H1 (cell line): Measurements from ENCODE around the gene KLK8. TPM values are rescaled to one million over a fixed set of nuclear protein-coding genes. Genes with fewer than 3 reads are reported as not detected.

Experiments used
- CTCF ChIA-PET: fragments of 300-600 bp; sonication (Branson Sonifier 250); formaldehyde crosslinking; loops from one replicate; lab custom pipeline; 2021; ENCODE audit not compliant: partially characterized antibody; lab: Charles Lee
- POLR2A ChIA-PET: fragments of 300-600 bp; sonication (Branson Sonifier 250); formaldehyde crosslinking; loops from one replicate; lab custom pipeline; 2021; ENCODE audit warnings: inconsistent platforms; ENCODE audit not compliant: partially characterized antibody; lab: Charles Lee
- DNase-seq, 2 experiments: peaks; one replicate each; pipeline versions ENCODE4 v3.0.0 to v3.0.0-alpha.2; 2010 to 2022; ENCODE audit warnings: low spot score in 2 of 2, low read depth in 1 of 2, mixed read lengths in 1 of 2
- FAIRE-seq: peaks from 2 replicates; lab custom pipeline; 2011; peaks lifted over from hg19 to GRCh38; lab: Jason Lieb, UNC
- H2AFZ ChIP-seq: 2 replicates; pipeline ENCODE4 v1.8.1; 2012; ENCODE audit warnings: low read length, inconsistent platforms
- H2AK5ac ChIP-seq: 2 replicates; pipeline ENCODE4 v1.6.1; 2013; ENCODE audit warnings: low read depth, low read length
- H2BK120ac ChIP-seq: replicated peaks from 2 replicates; pipeline ENCODE3; 2013; ENCODE audit warnings: low read depth, low read length, inconsistent platforms
- H2BK12ac ChIP-seq: 2 replicates; pipeline ENCODE4 v1.6.1; 2013; ENCODE audit warnings: low read depth, low read length
- H2BK15ac ChIP-seq: 2 replicates; pipeline ENCODE4 v1.6.1; 2013; ENCODE audit warnings: low read length
- H2BK20ac ChIP-seq: 2 replicates; pipeline ENCODE4 v1.6.1; 2013; ENCODE audit warnings: low read length
- H2BK5ac ChIP-seq: 2 replicates; pipeline ENCODE4 v1.6.1; 2013; ENCODE audit warnings: low read depth, low read length
- H3K14ac ChIP-seq: 2 replicates; pipeline ENCODE4 v1.6.1; 2013; ENCODE audit warnings: inconsistent platforms; ENCODE audit not compliant: insufficient read length
- H3K18ac ChIP-seq: 2 replicates; pipeline ENCODE4 v1.6.1; 2013; ENCODE audit warnings: low read length; ENCODE audit errors: extremely low read depth
- H3K23ac ChIP-seq: 2 replicates; pipeline ENCODE4 v1.6.1; 2013; ENCODE audit warnings: inconsistent platforms; ENCODE audit not compliant: insufficient read length
- H3K23me2 ChIP-seq: 2 replicates; pipeline ENCODE4 v1.6.1; 2013; ENCODE audit warnings: low read depth, low read length
- H3K27ac ChIP-seq: 2 replicates; pipeline ENCODE4 v1.6.1; 2011; ENCODE audit warnings: low read depth, low read length, inconsistent platforms
- H3K27me3 ChIP-seq, 4 experiments: replicated peaks in 1 of 4; 1 replicate in 1 of 4; 2 replicates in 3 of 4; pipeline versions ENCODE4 v1.6.1 to v1.8.1; 2011 to 2013; ENCODE audit warnings: low read length in 3 of 4, mild to moderate bottlenecking in 3 of 4, inconsistent platforms in 2 of 4, mixed read lengths in 2 of 4, moderate library complexity in 1 of 4; ENCODE audit not compliant: control insufficient read depth in 3 of 4, insufficient read depth in 3 of 4; ENCODE audit errors: extremely low read depth in 1 of 4
- H3K36me3 ChIP-seq, 4 experiments: 2 replicates each; pipeline versions ENCODE4 v1.6.1 to v1.8.1; 2011 to 2013; ENCODE audit warnings: mild to moderate bottlenecking in 4 of 4, low read length in 3 of 4, moderate library complexity in 2 of 4, control low read depth in 1 of 4, inconsistent platforms in 1 of 4; ENCODE audit not compliant: insufficient read depth in 4 of 4, control insufficient read depth in 2 of 4
- H3K4ac ChIP-seq: replicated peaks from 2 replicates; pipeline ENCODE3; 2013; ENCODE audit warnings: low read length, low read depth, mixed read lengths, inconsistent platforms; ENCODE audit not compliant: insufficient read length
- H3K4me1 ChIP-seq, 4 experiments: replicated peaks in 1 of 4; 1 replicate in 1 of 4; 2 replicates in 3 of 4; pipeline versions ENCODE4 v1.6.1 to v1.8.1; 2011 to 2013; ENCODE audit warnings: low read length in 3 of 4, inconsistent platforms in 2 of 4, mixed read lengths in 1 of 4; ENCODE audit not compliant: insufficient read depth in 4 of 4, control insufficient read depth in 3 of 4
- H3K4me2 ChIP-seq, 2 experiments: 2 replicates each; pipeline versions ENCODE4 v1.6.1 to v1.8.1; 2011 to 2013; ENCODE audit warnings: low read depth in 2 of 2, low read length in 2 of 2, control low read depth in 1 of 2, inconsistent platforms in 1 of 2, mild to moderate bottlenecking in 1 of 2; ENCODE audit not compliant: insufficient read depth in 1 of 2
- H3K4me3 ChIP-seq, 4 experiments: fragments of 200-600, 300-600 bp in 1 of 4; sonication (generic), shearing (Covaris generic), sonication (Bioruptor Twin) in 1 of 4; 2 replicates each; pipeline versions ENCODE4 v1.5.1 to v1.8.1; 2011 to 2016; ENCODE audit warnings: low read length in 4 of 4, low read depth in 3 of 4, control low read depth in 2 of 4, inconsistent platforms in 2 of 4, mild to moderate bottlenecking in 2 of 4, mixed read lengths in 1 of 4, moderate library complexity in 1 of 4; ENCODE audit not compliant: insufficient read depth in 2 of 4; ENCODE audit errors: extremely low read depth in 1 of 4
- H3K56ac ChIP-seq: replicated peaks from 2 replicates; pipeline ENCODE3; 2013; ENCODE audit warnings: low read depth, mild to moderate bottlenecking, mixed read lengths, low read length, inconsistent platforms; ENCODE audit not compliant: insufficient read length
- H3K79me1 ChIP-seq: 2 replicates; pipeline ENCODE4 v1.6.1; 2013; ENCODE audit warnings: low read depth, low read length, control low read depth
- H3K79me2 ChIP-seq, 2 experiments: 2 replicates each; pipeline versions ENCODE4 v1.6.1 to v1.8.1; 2012 to 2013; ENCODE audit warnings: low read length in 2 of 2, mild to moderate bottlenecking in 2 of 2, inconsistent platforms in 1 of 2; ENCODE audit not compliant: insufficient read depth in 2 of 2, control insufficient read depth in 1 of 2
- H3K9ac ChIP-seq, 4 experiments: replicated peaks in 1 of 4; 1 replicate in 1 of 4; 2 replicates in 3 of 4; pipeline versions ENCODE4 v1.6.1 to v1.8.1; 2011 to 2013; ENCODE audit warnings: low read depth in 3 of 4, low read length in 3 of 4, control low read depth in 2 of 4, mild to moderate bottlenecking in 2 of 4, moderate library complexity in 2 of 4, inconsistent platforms in 1 of 4; ENCODE audit errors: extremely low read depth in 1 of 4
- H3K9me3 ChIP-seq, 2 experiments: 2 replicates each; pipeline versions ENCODE4 v1.6.1 to v1.8.1; 2012 to 2013; ENCODE audit warnings: mild to moderate bottlenecking in 2 of 2, moderate library complexity in 2 of 2, control low read depth in 1 of 2, inconsistent platforms in 1 of 2, low read depth in 1 of 2, low read length in 1 of 2, mixed read lengths in 1 of 2; ENCODE audit not compliant: insufficient read depth in 2 of 2
- H4K20me1 ChIP-seq, 2 experiments: replicated peaks in 1 of 2; 2 replicates each; pipeline versions ENCODE3 to v1.8.1; 2011 to 2013; ENCODE audit warnings: inconsistent platforms in 2 of 2, low read length in 2 of 2, mild to moderate bottlenecking in 1 of 2; ENCODE audit not compliant: insufficient read depth in 2 of 2, control insufficient read depth in 1 of 2
- H4K5ac ChIP-seq: 2 replicates; pipeline ENCODE4 v1.6.1; 2013; ENCODE audit warnings: low read length, low read depth, mixed read lengths, inconsistent platforms; ENCODE audit not compliant: insufficient read length
- H4K8ac ChIP-seq: 2 replicates; pipeline ENCODE4 v1.8.0; 2013; ENCODE audit warnings: mild to moderate bottlenecking, moderate library complexity, low read length, inconsistent platforms; ENCODE audit not compliant: insufficient read depth; ENCODE audit errors: extremely low read depth
- H4K91ac ChIP-seq: replicated peaks from 2 replicates; pipeline ENCODE3; 2013; ENCODE audit warnings: low read length, mixed read lengths, inconsistent platforms; ENCODE audit not compliant: insufficient read length
- MAFK ChIP-seq: IDR thresholded peaks from 2 replicates; pipeline ENCODE4 v1.6.1; 2012; ENCODE audit warnings: low read depth, mild to moderate bottlenecking, improper control_type of control experiment, low read length
- WGBS, 2 experiments: shearing (Covaris generic) in 1 of 2; methylation state at CpG; one replicate each; pipeline versions ENCODE4 v1.1.6 to v1.1.7; 2013 to 2015; ENCODE audit warnings: low lambda C conversion rate in 2 of 2, mixed read lengths in 2 of 2, inconsistent platforms in 1 of 2, low coverage in 1 of 2, missing lambda C conversion rate in 1 of 2; ENCODE audit not compliant: insufficient replicate concordance in 2 of 2, insufficient coverage in 1 of 2, insufficient read length in 1 of 2; ENCODE audit errors: extremely low coverage in 1 of 2, missing lambda C conversion rate in 1 of 2; 5-methylcytosine and 5-hydroxymethylcytosine counted together
- polyA plus RNA-seq, 7 experiments: library from polyadenylated mRNA; depleted of rRNA in 3 of 7; stranded (reverse) in 5 of 7; unstranded in 2 of 7; fragments of >200 nt in 5 of 7; fragments of 200-250 nt in 2 of 7; gene quantifications; 1 replicate in 5 of 7; 2 replicates in 1 of 7; 4 replicates in 1 of 7; pipeline versions ENCODE4 v1.2.1 to v1.2.3, GENCODE V29; 2011 to 2013; ENCODE audit warnings: missing spikeins in 2 of 7, mixed read lengths in 2 of 7
- total RNA-seq: library from RNA; stranded (reverse); fragmentation: NEBNext Ultra II Directional; extraction: Animal tissue kit (Norgen Biotek cat#: 25700); gene quantifications from 2 replicates; pipeline ENCODE4 v1.2.1, GENCODE V29; 2021

KLK8 gene
- total and polyA plus RNA-seq, 2 of the 8 experiments (the other 6 are each of a cell fraction or from before 2014, with no cell fraction given): 2.9 to 3.6 TPM

DNA sequence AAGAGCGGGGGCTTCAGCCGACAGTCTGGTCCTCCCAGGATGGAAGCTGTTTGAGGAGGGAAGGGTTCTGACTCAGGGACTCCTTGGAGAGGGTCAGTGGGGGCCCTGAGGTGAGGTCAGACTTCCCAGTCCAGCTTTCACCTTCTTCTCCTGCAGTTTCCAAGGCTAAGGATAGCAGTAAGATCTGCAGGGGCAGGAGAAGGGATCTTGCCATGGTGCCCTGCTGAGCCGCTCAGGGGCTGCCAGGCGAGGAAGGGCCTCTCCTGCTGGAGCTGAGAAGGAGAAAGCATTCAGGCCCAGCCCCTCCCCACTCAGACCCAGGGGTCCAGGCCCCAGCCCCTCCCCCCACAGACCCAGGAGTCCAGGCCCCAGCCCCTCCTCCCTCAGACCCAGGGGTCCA is 19.2 kb downstream of the KLK8 start:
- FAIRE-seq: no peak
- Histone ChIP-seq H3K56ac (no peak overlapping the region), H4K5ac (no peak overlapping the region), H3K18ac (no peak overlapping the region), H3K79me2 (no peaks in the 10 kb centered on the region), H3K4ac (no peak overlapping the region), H3K4me1 (peaks cover 0 to 23% (median 12%) of the 10 kb centered on the region in 4 experiments; a peak in 5 of 7 replicates), H3K79me1 (no peaks in the 10 kb centered on the region), H4K8ac (no peak overlapping the region), H2BK120ac (no peak overlapping the region), H3K9ac (no peak overlapping the region), H3K14ac (no peak overlapping the region), H3K23me2 (peaks cover 2% of the 10 kb centered on the region; the same call in 1 of the 2 replicates), H2BK5ac (no peak overlapping the region; the same call in 1 of the 2 replicates), H3K36me3 (peaks cover 0 to 1% (median 0%) of the 10 kb centered on the region in 4 experiments; a peak in 2 of 8 replicates), H4K91ac (no peak overlapping the region), H3K4me3 (no peak overlapping the region), H2AK5ac (no peak overlapping the region), H2AFZ (no peak overlapping the region), H2BK15ac (no peak overlapping the region), H4K20me1 (no peaks in the 10 kb centered on the region), H2BK12ac (no peak overlapping the region), H3K23ac (no peak overlapping the region), H3K27me3 (peaks cover 0 to 6% (median 1%) of the 10 kb centered on the region in 4 experiments; a peak in 3 of 7 replicates), H3K27ac (no peak overlapping the region), H3K9me3 (no peaks in the 10 kb centered on the region), H3K4me2 (no peak overlapping the region), H2BK20ac (no peak overlapping the region)
- 79% methylated on average over 2 of the region's 4 CpGs; no CpG with 5 or more reads in 1 of the 2 experiments for WGBS, 2 experiments
- CTCF ChIA-PET: interaction anchor here (1.1 to 1.2 kb wide), 3 partner anchors 34 to 61 kb away, joined by 3 to 5 read pairs (median 3); no protein-coding TSS in a partner anchor
- TF ChIP-seq MAFK: no peak
- no peak for DNase-seq
- POLR2A ChIA-PET: interaction anchor here (1.0 kb wide), 1 partner anchor 8 kb away, joined by 3 read pairs; no protein-coding TSS in a partner anchor
